ENCODE data around the gene ZNF577. TPM values are rescaled to one million over a fixed set of nuclear protein-coding genes. Genes with fewer than 3 reads are reported as not detected.

The ZNF577 gene
- total RNA-seq, 3 donors from 2014 or later: 19.5 to 46.4 (median 21.0) TPM

DNA sequence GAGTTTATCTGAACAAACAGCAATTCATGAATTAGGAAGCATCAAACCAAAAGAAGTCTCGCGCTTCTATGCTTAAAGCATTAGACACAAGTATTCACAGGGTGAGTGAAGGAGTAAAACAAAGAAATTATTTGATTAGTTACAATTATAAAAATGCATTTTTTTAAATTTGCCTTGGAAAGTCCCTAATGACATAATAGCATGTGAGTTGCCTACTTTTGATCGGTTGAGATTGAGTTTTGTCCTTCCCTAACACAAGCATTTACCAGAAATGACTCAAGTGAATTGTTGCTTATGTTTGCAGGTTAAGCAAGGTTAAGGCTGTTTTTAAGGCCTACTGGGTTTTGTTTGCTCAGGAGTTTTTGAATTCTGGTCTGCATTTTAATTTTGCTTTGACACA is 17.5 kb upstream of the ZNF577 start:
- no peak overlapping the region for H3K27ac ChIP-seq
- TF ChIP-seq POLR2A (IDR thresholded peaks at IDR 0.05): no peak
- TF ChIP-seq, protein P1, sequence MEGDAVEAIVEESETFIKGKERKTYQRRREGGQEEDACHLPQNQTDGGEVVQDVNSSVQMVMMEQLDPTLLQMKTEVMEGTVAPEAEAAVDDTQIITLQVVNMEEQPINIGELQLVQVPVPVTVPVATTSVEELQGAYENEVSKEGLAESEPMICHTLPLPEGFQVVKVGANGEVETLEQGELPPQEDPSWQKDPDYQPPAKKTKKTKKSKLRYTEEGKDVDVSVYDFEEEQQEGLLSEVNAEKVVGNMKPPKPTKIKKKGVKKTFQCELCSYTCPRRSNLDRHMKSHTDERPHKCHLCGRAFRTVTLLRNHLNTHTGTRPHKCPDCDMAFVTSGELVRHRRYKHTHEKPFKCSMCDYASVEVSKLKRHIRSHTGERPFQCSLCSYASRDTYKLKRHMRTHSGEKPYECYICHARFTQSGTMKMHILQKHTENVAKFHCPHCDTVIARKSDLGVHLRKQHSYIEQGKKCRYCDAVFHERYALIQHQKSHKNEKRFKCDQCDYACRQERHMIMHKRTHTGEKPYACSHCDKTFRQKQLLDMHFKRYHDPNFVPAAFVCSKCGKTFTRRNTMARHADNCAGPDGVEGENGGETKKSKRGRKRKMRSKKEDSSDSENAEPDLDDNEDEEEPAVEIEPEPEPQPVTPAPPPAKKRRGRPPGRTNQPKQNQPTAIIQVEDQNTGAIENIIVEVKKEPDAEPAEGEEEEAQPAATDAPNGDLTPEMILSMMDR (IDR thresholded peaks at IDR 0.05): no peak
- H3K4me3 ChIP-seq: peak overlapping the region; percentile 67 to 81 (median 81)
- intact Hi-C loops (cut with DNase I; ENCODE audit: low total_unique reads): no loop called here
- no peaks in the 10 kb centered on the region for H3K4me1 ChIP-seq
- peaks cover 19 to 27% of the 10 kb centered on the region in 2 donors for H3K9me3 ChIP-seq
- DNase-seq (ENCODE audit: low spot score in 2 of 2): no peak
- no peaks in the 10 kb centered on the region for H3K36me3 ChIP-seq
- H3K27me3 ChIP-seq: peaks cover 0 to 6% of the 10 kb centered on the region in 2 donors

DNA sequence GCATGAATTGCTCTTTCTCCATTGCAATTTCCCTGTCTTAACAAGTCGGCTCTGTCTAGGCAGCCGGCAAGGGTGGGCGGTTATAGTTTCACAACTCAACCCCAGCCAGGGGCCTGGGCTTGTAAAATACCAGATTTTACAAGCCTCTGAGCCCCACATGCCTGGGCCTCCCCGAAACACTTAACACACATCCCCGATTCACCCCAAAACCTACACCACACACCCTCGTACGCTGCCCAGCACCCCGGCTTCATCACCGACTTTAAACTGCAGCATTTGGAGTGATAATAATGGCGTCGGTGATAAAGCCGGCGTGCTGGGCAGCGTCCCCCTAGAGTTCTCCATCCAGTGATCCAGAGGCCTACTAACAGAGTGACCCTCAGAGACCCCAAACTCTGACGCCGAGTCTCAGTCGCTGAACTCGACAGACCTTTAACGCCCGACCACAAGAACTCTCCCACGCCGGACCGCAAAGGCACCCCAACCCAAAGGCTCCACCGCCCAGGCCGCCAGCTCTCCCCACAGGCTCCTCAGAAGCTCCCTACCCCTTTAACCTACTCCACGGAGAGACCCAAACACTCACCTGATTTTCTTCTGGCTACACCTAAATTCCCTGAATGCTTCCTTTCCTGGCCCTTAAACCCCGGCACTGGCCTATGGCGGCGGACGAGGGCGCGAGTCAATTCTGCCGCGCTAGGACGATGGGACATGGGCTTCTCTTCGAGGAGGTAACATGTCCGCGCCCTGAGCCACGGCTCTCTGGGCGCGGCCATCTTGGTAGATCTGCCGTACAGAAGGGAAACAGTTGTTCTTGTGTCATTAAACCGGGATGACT is 16.8 kb upstream of the ZNF577 start, which contains the start of gene ZNF649:
ZNF649 (minus strand) TSS at position 687 of the 835 bp plus-strand sequence. CDS start 4,910 bp downstream, outside the sequence.
- peaks cover 3% of the 10 kb centered on the region for H3K36me3 ChIP-seq
- no peaks in the 10 kb centered on the region for H3K4me1 ChIP-seq
- H3K27me3 ChIP-seq: peaks cover 0 to 6% of the 10 kb centered on the region in 2 donors
- DNase-seq (ENCODE audit: low spot score in 2 of 2): peak; percentile 67 to 76
- intact Hi-C loops (cut with DNase I; ENCODE audit: low total_unique reads): no loop called here
- H3K9me3 ChIP-seq: peaks cover 24 to 30% of the 10 kb centered on the region in 2 donors
- H3K4me3 ChIP-seq: peak within 1 kb of the TSS; percentile 67 to 81 (median 81)
- H3K27ac ChIP-seq: peak within 1 kb of the TSS; percentile 87 to 90
- TF ChIP-seq, protein P1 (IDR thresholded peaks at IDR 0.05): no peak
- peak; percentile 25 for TF ChIP-seq POLR2A (IDR thresholded peaks at IDR 0.05)
- peak; percentile 17 to 78 (median 72) for TF ChIP-seq POLR2AphosphoS5 (IDR thresholded peaks at IDR 0.05)

DNA sequence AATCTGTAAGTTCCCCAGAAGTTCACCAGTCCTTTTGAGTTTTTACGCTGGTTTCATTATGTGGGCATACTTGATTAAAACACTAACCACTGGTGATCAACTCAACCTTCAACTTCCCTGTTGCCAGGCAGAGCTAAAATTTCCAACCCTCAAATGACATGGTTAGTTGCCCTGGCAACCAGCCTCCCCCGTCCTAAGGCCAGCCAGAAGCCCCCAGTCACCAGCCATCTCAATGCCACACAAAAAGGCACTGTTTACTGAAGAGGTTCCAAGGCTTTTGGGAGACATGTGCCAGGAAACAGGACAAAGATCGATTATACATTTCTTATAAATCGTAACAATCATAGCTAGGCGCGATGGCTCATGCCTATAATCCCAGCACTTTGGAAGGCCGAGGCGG is 15.4 kb upstream of the ZNF577 start:
- TF ChIP-seq POLR2A (IDR thresholded peaks at IDR 0.05) (no peak), POLR2AphosphoS5 (IDR thresholded peaks at IDR 0.05) (no peak)
- TF ChIP-seq, protein P1 (IDR thresholded peaks at IDR 0.05): no peak
- H3K4me3 ChIP-seq: peak overlapping the region in 2 of 3 donors; percentile 81
- H3K36me3 ChIP-seq: peaks cover 11% of the 10 kb centered on the region
- H3K9me3 ChIP-seq: peaks cover 35 to 38% of the 10 kb centered on the region in 2 donors
- H3K27me3 ChIP-seq: peaks cover 0 to 6% of the 10 kb centered on the region in 2 donors
- DNase-seq (ENCODE audit: low spot score in 2 of 2): no peak
- no peaks in the 10 kb centered on the region for H3K4me1 ChIP-seq
- intact Hi-C loops (cut with DNase I; ENCODE audit: low total_unique reads): no loop called here
- H3K27ac ChIP-seq: no peak overlapping the region

DNA sequence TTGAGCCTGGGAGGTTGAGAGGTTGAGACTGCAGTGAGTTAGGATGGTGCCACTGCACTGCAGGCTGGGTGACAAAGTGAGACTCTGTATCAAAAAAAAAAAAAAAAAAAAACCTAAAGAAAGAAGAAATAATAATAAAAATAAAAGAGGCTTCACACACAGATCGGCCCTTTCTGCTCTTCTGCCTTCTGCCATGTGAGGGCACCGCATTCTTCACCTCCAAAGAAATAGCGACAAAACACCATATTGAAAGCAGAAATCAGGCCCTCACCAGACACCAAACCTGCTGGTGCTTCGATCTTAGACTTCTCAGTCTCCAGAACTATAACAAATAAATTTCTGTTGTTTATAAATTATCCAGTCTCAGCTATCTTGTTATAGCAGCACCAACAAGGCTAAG is 14.1 kb upstream of the ZNF577 start:
- intact Hi-C loops (cut with DNase I; ENCODE audit: low total_unique reads): no loop called here
- H3K9me3 ChIP-seq: peaks cover 39 to 47% of the 10 kb centered on the region in 2 donors
- no peak overlapping the region for H3K4me3 ChIP-seq
- TF ChIP-seq, protein P1 (IDR thresholded peaks at IDR 0.05): no peak
- TF ChIP-seq POLR2AphosphoS5 (IDR thresholded peaks at IDR 0.05) (no peak), POLR2A (IDR thresholded peaks at IDR 0.05) (no peak)
- no peaks in the 10 kb centered on the region for H3K27me3 ChIP-seq
- no peaks in the 10 kb centered on the region for H3K4me1 ChIP-seq
- no peak for DNase-seq (ENCODE audit: low spot score in 2 of 2)
- peaks cover 11% of the 10 kb centered on the region for H3K36me3 ChIP-seq
- no peak overlapping the region for H3K27ac ChIP-seq

DNA sequence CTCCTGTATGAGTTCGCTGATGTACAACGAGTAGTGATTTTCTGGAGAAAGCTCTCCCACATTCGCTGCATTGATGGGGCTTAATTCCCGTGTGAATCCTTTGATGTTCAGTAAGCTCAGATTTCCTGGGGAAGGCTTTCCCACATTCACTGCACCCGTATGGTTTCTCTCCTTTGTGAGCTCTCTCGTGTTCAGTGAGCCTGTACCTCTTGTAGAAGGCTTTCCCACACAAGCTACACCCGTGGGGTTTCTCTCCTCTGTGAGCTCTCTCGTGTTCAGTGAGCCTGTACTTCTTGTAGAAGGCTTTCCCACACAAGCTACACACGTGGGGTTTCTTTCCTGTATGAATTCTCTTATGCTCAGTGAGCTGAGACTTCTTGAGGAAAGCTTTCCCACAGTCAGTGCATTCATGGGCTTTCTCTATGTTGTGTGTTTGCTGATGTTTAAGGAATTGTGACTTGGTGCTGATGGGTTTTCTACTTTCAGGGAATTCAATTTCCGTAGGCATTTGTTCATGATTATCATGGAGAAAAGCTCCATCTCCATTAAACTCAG is 3.5 kb upstream of the ZNF577 start:
- Histone ChIP-seq H3K27ac (no peak overlapping the region), H3K9me3 (peaks cover 75 to 84% of the 10 kb centered on the region in 2 donors), H3K36me3 (peaks cover 46% of the 10 kb centered on the region), H3K4me3 (peak overlapping the region in 1 of 3 donors; percentile 12), H3K4me1 (no peaks in the 10 kb centered on the region), H3K27me3 (no peaks in the 10 kb centered on the region)
- no peak for DNase-seq (ENCODE audit: low spot score in 2 of 2)
- TF ChIP-seq, protein P1 (IDR thresholded peaks at IDR 0.05): no peak
- TF ChIP-seq POLR2AphosphoS5 (IDR thresholded peaks at IDR 0.05) (no peak), POLR2A (IDR thresholded peaks at IDR 0.05) (no peak)
- intact Hi-C loops (cut with DNase I; ENCODE audit: low total_unique reads): no loop called here
